HG02885 (cell line): ENCODE measurements around the gene CERS6.
"Not testable (repeated sequence)": the region's sequence is repeated elsewhere in the genome, so short reads cannot be mapped to it uniquely, and the experiment has no call there.

Experiments
- ATAC-seq: cut with Tn5 transposase; IDR thresholded peaks from one replicate; pipeline ENCODE4 v1.9.1; 2021; ENCODE audit warnings: mild to moderate bottlenecking; ENCODE audit not compliant: unreplicated experiment, poor library complexity

CERS6 gene

GRCh38 chr2:168658706-168659105 lies 202.6 kb downstream of the CERS6 start:
- no peak for ATAC-seq

- no peak for ATAC-seq
Observed at GRCh38 chr2:168660870-168661862, 205.1 kb downstream of the CERS6 start.

- ATAC-seq = no peak
Observed at GRCh38 chr2:168661863-168662256, 205.8 kb downstream of the CERS6 start.

GRCh38 chr2:168662651-168663208 lies 206.7 kb downstream of the CERS6 start:
- ATAC-seq = no peak

GRCh38 chr2:168663993-168664392 lies 207.9 kb downstream of the CERS6 start:
- no peak for ATAC-seq

- ATAC-seq = not testable (repeated sequence)
Observed at GRCh38 chr2:168664715-168665114, 208.6 kb downstream of the CERS6 start.

GRCh38 chr2:168666339-168666738 lies 210.3 kb downstream of the CERS6 start:
- no peak for ATAC-seq

GRCh38 chr2:168667156-168667555 lies 211.1 kb downstream of the CERS6 start:
- no peak for ATAC-seq

- no peak for ATAC-seq
Observed at GRCh38 chr2:168669151-168669550, 213.1 kb downstream of the CERS6 start.

GRCh38 chr2:168670478-168670877 lies 214.4 kb downstream of the CERS6 start:
- ATAC-seq = peak; percentile 55

GRCh38 chr2:168671932-168672331 lies 215.9 kb downstream of the CERS6 start:
- no peak for ATAC-seq

- ATAC-seq = no peak
Observed at GRCh38 chr2:168673265-168674189, 217.5 kb downstream of the CERS6 start.

- no peak for ATAC-seq
Observed at GRCh38 chr2:168678153-168678853, 222.2 kb downstream of the CERS6 start.

- no peak for ATAC-seq
Observed at GRCh38 chr2:168679081-168679480, 223.0 kb downstream of the CERS6 start.

GRCh38 chr2:168679741-168680310 lies 223.8 kb downstream of the CERS6 start:
- no peak for ATAC-seq

GRCh38 chr2:168683996-168684395 lies 227.9 kb downstream of the CERS6 start:
- ATAC-seq = no peak

GRCh38 chr2:168684921-168685599 lies 229.0 kb downstream of the CERS6 start:
- no peak for ATAC-seq

- no peak for ATAC-seq
Observed at GRCh38 chr2:168685600-168686451, 229.8 kb downstream of the CERS6 start.
